Head of caudate nucleus (tissue), 42 donors: ENCODE results near the gene KCNE3.
A peak's percentile ranks its signal among the peaks of the same experiment; 100 is the strongest.

Experiments used
- DNase-seq, 42 donors: peaks; one replicate each; pipeline versions ENCODE4 v3.0.0 to v3.0.0-alpha.2; 2020 to 2021; ENCODE audit warnings: mixed read lengths in 7 of 42
- intact Hi-C: fragments of 100-400 bp; cut with DNase I; formaldehyde crosslinking; loops from one replicate; pipeline ENCODE4 v1.15.0; 2022

Gene KCNE3

GRCh38 chr11:74466916-74467885, at the start of gene KCNE3:
TSS of gene KCNE3 (minus strand) at chr11:74467549. CDS start at chr11:74457563, 9,986 bp downstream.
- DNase-seq = peak in 36 of 42 donors; percentile 10 to 66 (median 38)
- intact Hi-C loops = no loop called here

GRCh38 chr11:74507582-74507981, 40.2 kb upstream of the KCNE3 start:
- DNase-seq = no peak
- intact Hi-C loops = no loop called here

- intact Hi-C loops = no loop called here
- no peak for DNase-seq
These were observed 39.5 kb upstream of the KCNE3 start for GRCh38 chr11:74506823-74507222.

- peak in 20 of 42 donors; percentile 2 to 67 (median 26) for DNase-seq
- intact Hi-C loops = no loop called here
These were observed 38.6 kb upstream of the KCNE3 start for GRCh38 chr11:74505911-74506310.

- intact Hi-C loops = no loop called here
- DNase-seq = no peak
These were observed 36.8 kb upstream of the KCNE3 start for GRCh38 chr11:74504100-74504691.

GRCh38 chr11:74494916-74495315, 27.6 kb upstream of the KCNE3 start:
- intact Hi-C loops = no loop called here
- no peak for DNase-seq

- intact Hi-C loops = no loop called here
- DNase-seq = peak in 1 of 42 donors; percentile 8
These were observed 26.7 kb upstream of the KCNE3 start for GRCh38 chr11:74493791-74494630.

GRCh38 chr11:74492974-74493790, 25.8 kb upstream of the KCNE3 start, which contains the start of gene LIPT2:
TSS of gene LIPT2 (minus strand) at chr11:74493724. CDS start at chr11:74493703, 21 bp downstream.
- DNase-seq = peak; percentile 85 to 99 (median 94)
- intact Hi-C loops = no loop called here

- intact Hi-C loops = no loop called here
- no peak for DNase-seq
These were observed 24.7 kb upstream of the KCNE3 start for GRCh38 chr11:74492084-74492483.

GRCh38 chr11:74490941-74491340, 23.6 kb upstream of the KCNE3 start:
- intact Hi-C loops = no loop called here
- no peak for DNase-seq

GRCh38 chr11:74487875-74488274, 20.5 kb upstream of the KCNE3 start:
- DNase-seq = no peak
- intact Hi-C loops = no loop called here

GRCh38 chr11:74485868-74486267, 18.5 kb upstream of the KCNE3 start:
- intact Hi-C loops = no loop called here
- DNase-seq = no peak

- no peak for DNase-seq
- intact Hi-C loops = no loop called here
These were observed 13.5 kb upstream of the KCNE3 start for GRCh38 chr11:74480688-74481417.

- intact Hi-C loops = no loop called here
- DNase-seq = no peak
These were observed 12.4 kb upstream of the KCNE3 start for GRCh38 chr11:74479732-74480123.

- DNase-seq = no peak
- intact Hi-C loops = no loop called here
These were observed 11.8 kb upstream of the KCNE3 start for GRCh38 chr11:74478877-74479731.

GRCh38 chr11:74476536-74476935, 9.2 kb upstream of the KCNE3 start:
- intact Hi-C loops = no loop called here

GRCh38 chr11:74474316-74474715, 7.0 kb upstream of the KCNE3 start:
- intact Hi-C loops = no loop called here
- peak in 1 of 42 donors; percentile 38 for DNase-seq

More at GRCh38 chr11:74476536-74476935, 9.2 kb upstream of the KCNE3 start:
- no peak for DNase-seq
